GOT3 (cell line): ENCODE measurements around the gene RDH13.
"Not testable (repeated sequence)": the region's sequence is repeated elsewhere in the genome, so short reads cannot be mapped to it uniquely, and the experiment has no call there.

ENCODE experiments used
- DNase-seq: peaks from one replicate; lab custom pipeline; 2025; ENCODE audit warnings: mixed read lengths; lab: John Stamatoyannopoulos, UW

RDH13 gene

GRCh38 chr19:55044771-55045716, 17.9 kb downstream of the RDH13 start:
- DNase-seq = no peak

- DNase-seq = no peak
These were observed 18.7 kb downstream of the RDH13 start for GRCh38 chr19:55044286-55044685.

- DNase-seq = no peak
These were observed 20.3 kb downstream of the RDH13 start for GRCh38 chr19:55042688-55043087.

DNA sequence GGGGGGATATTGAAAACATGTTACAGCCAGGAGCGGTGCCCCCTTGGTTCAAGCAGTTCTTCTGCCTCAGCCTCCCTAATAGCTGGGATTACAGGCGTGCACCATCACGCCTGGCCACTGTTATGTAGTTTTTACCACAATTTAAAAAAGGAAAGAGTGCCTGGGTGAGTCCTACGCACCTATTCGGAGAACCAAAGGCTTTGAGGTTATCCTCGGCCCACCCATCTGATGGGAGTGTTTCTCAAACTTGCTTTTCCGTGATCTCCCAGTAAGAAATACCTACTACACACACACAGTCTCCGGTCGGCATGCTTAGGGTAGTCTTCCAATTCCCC, 20.6 kb downstream of the RDH13 start:
- DNase-seq = no peak

DNA sequence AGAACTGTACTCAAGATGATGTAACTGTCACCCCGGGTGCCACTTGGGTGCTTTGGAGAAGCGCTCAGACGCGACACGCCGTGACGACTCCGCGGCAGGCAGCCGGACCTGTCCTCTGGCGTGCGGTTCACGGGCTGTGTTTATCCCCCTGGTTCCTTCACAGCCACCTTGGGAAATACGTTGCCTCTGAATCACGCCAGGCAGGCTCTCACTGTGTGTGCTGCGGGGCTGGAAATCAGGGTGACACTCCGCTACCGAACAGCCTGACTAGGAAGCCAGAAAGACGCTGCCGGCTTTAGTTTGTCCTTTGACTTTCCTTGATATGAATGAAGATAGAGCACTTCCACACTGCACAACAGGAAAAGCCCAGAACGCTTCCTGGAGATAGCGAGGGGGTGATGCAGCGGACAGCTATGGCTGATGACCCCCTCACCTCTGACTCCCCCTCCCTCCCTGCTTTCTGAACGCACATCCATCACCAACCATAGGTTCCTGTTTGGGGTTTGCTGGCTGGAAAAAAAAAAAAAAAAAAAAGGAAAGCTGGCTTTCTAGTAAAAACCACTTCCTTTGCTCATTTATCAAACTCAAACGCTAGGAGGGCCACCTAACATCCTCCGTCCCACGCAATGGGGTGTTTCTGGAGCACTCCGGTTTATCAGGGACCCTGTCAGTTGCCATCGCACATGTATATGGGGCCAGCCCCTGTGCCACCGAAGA, 21.2 kb downstream of the RDH13 start:
- DNase-seq = no peak

- DNase-seq = no peak
These were observed 21.7 kb downstream of the RDH13 start for GRCh38 chr19:55041244-55041626.

DNA sequence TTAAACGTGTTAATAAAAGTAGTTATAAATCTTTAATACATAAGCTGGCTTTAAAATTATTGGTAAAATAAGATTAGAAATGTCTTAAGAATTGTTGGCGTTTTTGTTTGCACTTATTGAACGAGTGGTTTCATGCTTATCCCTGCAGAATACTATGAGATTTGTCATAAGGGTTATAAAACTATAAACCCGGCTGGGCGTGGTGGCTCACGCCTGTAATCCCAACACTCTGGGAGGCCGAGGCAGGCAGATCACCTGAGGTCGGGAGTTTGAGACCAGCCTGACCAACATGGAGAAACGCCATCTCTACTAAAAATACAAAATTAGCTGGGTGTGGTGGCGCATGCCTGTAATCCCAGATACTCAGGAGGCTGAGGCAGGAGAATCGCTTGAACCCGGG, 22.3 kb downstream of the RDH13 start:
- not testable (repeated sequence) for DNase-seq

- not testable (repeated sequence) for DNase-seq
These were observed 25.3 kb downstream of the RDH13 start for GRCh38 chr19:55037603-55038002.

GRCh38 chr19:55036058-55036457, 26.9 kb downstream of the RDH13 start:
- DNase-seq = no peak

GRCh38 chr19:55034751-55035150, 28.2 kb downstream of the RDH13 start:
- DNase-seq = no peak

- not testable (repeated sequence) for DNase-seq
These were observed 29.8 kb downstream of the RDH13 start for GRCh38 chr19:55032976-55033643.

DNA sequence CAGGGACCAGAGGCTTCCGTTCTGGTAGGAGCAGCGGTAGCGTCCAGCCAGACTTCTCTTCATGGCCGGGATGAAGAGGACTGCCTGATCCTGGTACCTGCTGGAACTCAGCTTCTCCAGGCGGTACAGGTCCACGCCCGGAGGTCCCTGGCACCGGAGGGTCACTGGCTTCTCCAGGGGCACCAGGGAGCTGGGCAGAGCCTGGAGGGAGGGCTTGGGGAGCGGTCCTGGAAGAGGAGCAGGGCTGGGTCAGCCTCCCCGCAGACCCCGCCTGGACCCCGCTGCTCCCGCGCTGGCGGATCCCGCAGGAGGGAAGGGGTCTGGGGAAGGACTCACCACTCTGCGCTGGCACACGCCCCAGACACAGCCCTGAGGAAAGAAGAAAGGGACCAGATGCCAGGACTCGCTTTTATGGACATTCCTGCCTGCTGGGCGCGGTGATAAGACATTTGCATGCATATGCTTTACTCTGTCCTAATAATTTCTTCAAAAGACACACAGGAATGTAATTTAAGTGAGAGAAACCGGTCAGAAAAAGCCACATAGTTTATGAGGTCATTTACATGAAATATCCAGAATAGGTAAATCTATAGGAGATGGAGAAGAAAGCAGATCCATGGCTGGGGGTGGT, 30.7 kb downstream of the RDH13 start:
- no peak for DNase-seq

DNA sequence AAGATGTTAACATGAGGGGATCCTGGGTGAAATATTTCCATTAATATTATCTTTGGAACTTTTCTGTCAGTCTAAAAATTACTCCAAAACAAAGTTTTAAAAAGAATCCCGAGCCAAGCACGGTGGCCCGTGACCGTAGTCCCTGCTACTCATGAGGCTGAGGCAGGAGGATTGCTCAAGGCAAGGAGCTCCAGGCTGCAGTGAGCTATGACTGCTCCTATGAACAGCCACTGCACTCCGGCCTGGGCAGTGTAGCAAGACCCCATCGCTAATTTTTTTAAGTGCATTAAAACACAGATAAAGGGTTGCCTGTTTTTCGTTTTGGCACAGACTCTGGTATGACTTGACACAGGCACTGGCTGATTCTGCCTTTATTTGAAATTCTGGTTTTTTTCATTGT, 31.8 kb downstream of the RDH13 start:
- no peak for DNase-seq

- DNase-seq = no peak
These were observed 34.2 kb downstream of the RDH13 start for GRCh38 chr19:55028757-55029156.

GRCh38 chr19:55027472-55028337, 35.2 kb downstream of the RDH13 start:
- DNase-seq = no peak

DNA sequence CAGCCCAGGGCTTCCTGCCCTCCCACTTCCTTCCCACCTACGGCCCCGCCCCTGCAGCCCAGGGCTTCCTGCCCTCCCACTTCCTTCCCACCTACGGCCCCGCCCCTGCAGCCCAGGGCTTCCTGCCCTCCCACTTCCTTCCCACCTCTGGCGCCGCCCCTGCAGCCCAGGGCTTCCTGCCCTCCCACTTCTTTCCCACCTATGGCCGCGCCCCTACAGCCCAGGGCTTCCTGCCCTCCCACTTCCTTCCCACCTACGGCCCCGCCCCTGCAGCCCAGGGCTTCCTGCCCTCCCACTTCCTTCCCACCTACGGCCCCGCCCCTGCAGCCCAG, 35.8 kb downstream of the RDH13 start:
- not testable (repeated sequence) for DNase-seq

- DNase-seq = no peak
These were observed 38.8 kb downstream of the RDH13 start for GRCh38 chr19:55024111-55024510.

DNA sequence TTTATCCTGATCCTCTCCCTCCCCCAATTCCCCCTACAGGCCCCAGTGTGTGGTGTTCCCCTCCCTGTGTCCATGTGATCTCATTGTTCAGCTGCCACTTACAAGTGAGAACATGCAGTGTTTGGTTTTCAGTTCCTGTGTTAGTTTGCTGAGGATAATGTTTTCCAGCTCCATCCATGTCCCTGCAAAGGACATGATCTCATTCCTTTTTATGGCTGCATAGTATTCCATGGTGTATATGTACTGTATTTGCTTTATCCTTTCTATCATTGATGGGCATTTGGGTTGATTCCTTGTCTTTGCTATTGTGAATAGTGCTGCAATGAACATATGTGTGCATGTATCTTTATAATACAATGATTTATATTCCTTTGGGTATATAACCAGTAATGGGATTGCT, 42.6 kb downstream of the RDH13 start:
- not testable (repeated sequence) for DNase-seq

- no peak for DNase-seq
These were observed 44.3 kb downstream of the RDH13 start for GRCh38 chr19:55018633-55019032.

GRCh38 chr19:55018216-55018615, 44.7 kb downstream of the RDH13 start:
- no peak for DNase-seq

GRCh38 chr19:55016017-55016416, 46.9 kb downstream of the RDH13 start:
- DNase-seq = no peak
